IPS-18c (cell line): Measurements from ENCODE around the gene RHOV.

ENCODE experiments used
- H3K4me3 ChIP-seq: 2 replicates; pipeline ENCODE4 v1.7.0; 2013; ENCODE audit warnings: low read depth, mild to moderate bottlenecking, low read length, moderate library complexity; ENCODE audit not compliant: insufficient read depth
- H3K9me3 ChIP-seq: one replicate; pipeline ENCODE4 v1.6.1; 2013; ENCODE audit warnings: mild to moderate bottlenecking, low read length, moderate library complexity; ENCODE audit not compliant: control insufficient read depth, insufficient read depth

RHOV gene

GRCh38 chr15:40906991-40907802, 33.2 kb upstream of the RHOV start:
- H3K9me3 ChIP-seq: no peaks in the 10 kb centered on the region
- peak overlapping the region; percentile 47; the same call in 1 of the 2 replicates for H3K4me3 ChIP-seq

- Histone ChIP-seq H3K4me3 (peak overlapping the region; percentile 47; the same call in 1 of the 2 replicates), H3K9me3 (no peaks in the 10 kb centered on the region)
Observed at GRCh38 chr15:40906091-40906990, 32.3 kb upstream of the RHOV start.

- no peak overlapping the region for H3K4me3 ChIP-seq
- H3K9me3 ChIP-seq: no peaks in the 10 kb centered on the region
Observed at GRCh38 chr15:40904552-40905201, 30.6 kb upstream of the RHOV start.

GRCh38 chr15:40902605-40903561, 28.8 kb upstream of the RHOV start:
- Histone ChIP-seq H3K9me3 (no peaks in the 10 kb centered on the region), H3K4me3 (no peak overlapping the region)

- Histone ChIP-seq H3K9me3 (no peaks in the 10 kb centered on the region), H3K4me3 (no peak overlapping the region)
Observed at GRCh38 chr15:40901053-40901443, 27.0 kb upstream of the RHOV start.

GRCh38 chr15:40900256-40901052, 26.4 kb upstream of the RHOV start:
- Histone ChIP-seq H3K9me3 (no peaks in the 10 kb centered on the region), H3K4me3 (no peak overlapping the region)

GRCh38 chr15:40899536-40900207, 25.6 kb upstream of the RHOV start:
- Histone ChIP-seq H3K4me3 (no peak overlapping the region), H3K9me3 (no peaks in the 10 kb centered on the region)

- no peaks in the 10 kb centered on the region for H3K9me3 ChIP-seq
- H3K4me3 ChIP-seq: peak overlapping the region; percentile 87
Observed at GRCh38 chr15:40894681-40895448, 20.8 kb upstream of the RHOV start.

- peak within 1 kb of the TSS; percentile 87 for H3K4me3 ChIP-seq
- H3K9me3 ChIP-seq: no peaks in the 10 kb centered on the region
Observed at GRCh38 chr15:40893733-40894680, 20.0 kb upstream of the RHOV start, which contains the start of gene VPS18. Gene VPS18, plus strand, starts transcription at chr15:40894450. Its CDS starts 319 bp downstream, at chr15:40894769.

GRCh38 chr15:40893019-40893670, 19.1 kb upstream of the RHOV start:
- H3K4me3 ChIP-seq: no peak overlapping the region

GRCh38 chr15:40892447-40893012, 18.5 kb upstream of the RHOV start:
- H3K9me3 ChIP-seq: no peaks in the 10 kb centered on the region
- no peak overlapping the region for H3K4me3 ChIP-seq

More at GRCh38 chr15:40893019-40893670, 19.1 kb upstream of the RHOV start:
- H3K9me3 ChIP-seq: no peaks in the 10 kb centered on the region

- Histone ChIP-seq H3K9me3 (no peaks in the 10 kb centered on the region), H3K4me3 (no peak overlapping the region)
Observed at GRCh38 chr15:40891810-40892446, 17.9 kb upstream of the RHOV start.

- Histone ChIP-seq H3K4me3 (no peak overlapping the region), H3K9me3 (no peaks in the 10 kb centered on the region)
Observed at GRCh38 chr15:40891138-40891537, 17.1 kb upstream of the RHOV start.
